Measurements from ENCODE around the gene MT1H.

DNA sequence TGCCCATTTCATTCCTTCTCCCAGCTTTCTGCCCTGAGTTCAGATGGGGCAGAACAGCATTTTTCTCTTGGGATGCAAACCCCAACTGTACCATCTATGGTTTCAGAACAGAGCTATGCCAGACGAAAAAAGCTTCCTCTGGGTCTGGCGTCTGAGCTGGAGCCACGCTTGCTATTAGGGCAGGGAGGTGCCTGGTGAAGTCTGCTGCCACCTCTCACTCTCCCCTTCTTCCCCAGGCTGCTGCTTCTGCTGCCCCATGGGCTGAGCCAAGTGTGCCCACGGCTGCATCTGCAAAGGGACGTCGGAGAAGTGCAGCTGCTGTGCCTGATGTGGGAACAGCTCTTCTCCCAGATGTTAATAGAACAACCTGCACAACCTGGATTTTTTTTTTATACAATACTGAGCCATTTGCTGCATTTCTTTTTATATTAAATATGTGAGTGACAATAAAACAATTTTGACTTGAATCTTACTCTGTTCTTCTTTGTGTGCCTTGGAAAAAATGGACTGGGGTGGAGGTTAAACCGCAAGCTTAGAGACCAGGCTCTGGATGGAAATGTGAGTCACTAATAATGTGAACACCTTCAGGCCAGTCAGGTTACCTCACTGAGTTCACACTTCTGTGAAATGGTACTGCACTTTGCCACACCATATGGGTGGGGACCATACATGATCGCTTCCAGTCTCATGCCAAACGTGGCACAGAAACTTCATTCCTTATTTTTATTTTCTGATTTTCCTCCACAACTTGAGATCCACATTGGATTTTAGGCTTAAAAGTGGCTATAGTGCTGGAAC is 32.8 kb upstream of the MT1H start:
- TF ChIP-seq, protein P1, sequence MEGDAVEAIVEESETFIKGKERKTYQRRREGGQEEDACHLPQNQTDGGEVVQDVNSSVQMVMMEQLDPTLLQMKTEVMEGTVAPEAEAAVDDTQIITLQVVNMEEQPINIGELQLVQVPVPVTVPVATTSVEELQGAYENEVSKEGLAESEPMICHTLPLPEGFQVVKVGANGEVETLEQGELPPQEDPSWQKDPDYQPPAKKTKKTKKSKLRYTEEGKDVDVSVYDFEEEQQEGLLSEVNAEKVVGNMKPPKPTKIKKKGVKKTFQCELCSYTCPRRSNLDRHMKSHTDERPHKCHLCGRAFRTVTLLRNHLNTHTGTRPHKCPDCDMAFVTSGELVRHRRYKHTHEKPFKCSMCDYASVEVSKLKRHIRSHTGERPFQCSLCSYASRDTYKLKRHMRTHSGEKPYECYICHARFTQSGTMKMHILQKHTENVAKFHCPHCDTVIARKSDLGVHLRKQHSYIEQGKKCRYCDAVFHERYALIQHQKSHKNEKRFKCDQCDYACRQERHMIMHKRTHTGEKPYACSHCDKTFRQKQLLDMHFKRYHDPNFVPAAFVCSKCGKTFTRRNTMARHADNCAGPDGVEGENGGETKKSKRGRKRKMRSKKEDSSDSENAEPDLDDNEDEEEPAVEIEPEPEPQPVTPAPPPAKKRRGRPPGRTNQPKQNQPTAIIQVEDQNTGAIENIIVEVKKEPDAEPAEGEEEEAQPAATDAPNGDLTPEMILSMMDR (IDR thresholded peaks at IDR 0.05): no peak
- TF ChIP-seq POLR2A (IDR thresholded peaks at IDR 0.05): no peak

Measured in testis (tissue), 2 donors.